K562 (cell line): ENCODE data around the gene SLC25A17. TPM values are rescaled to one million over a fixed set of nuclear protein-coding genes. Genes with fewer than 3 reads are reported as not detected.
"Not testable (repeated sequence)": the region's sequence is repeated elsewhere in the genome, so short reads cannot be mapped to it uniquely, and the experiment has no call there.

Experiments
- ATAC-seq: fragments of 200-7000 bp; cut with Tn5 transposase; 3 replicates; pipeline ENCODE4 v1.9.1; 2020; ENCODE audit warnings: moderate library complexity
- BruUV-seq: library from RNA; stranded (reverse); fragments of 400-500 nt; replicated peaks from 2 replicates; lab custom pipeline; 2021; lab: Mats Ljungman, UMichigan
- CTCF ChIA-PET: fragments of 300-600 bp; formaldehyde crosslinking; extraction: SDS; loops from one replicate; lab custom pipeline; 2021; ENCODE audit warnings: low intra/inter-chr PET ratio; lab: Yijun Ruan, JAX
- POLR2A ChIA-PET: fragments of 300-600, 350-650 bp; sonication (Branson Sonifier 250); formaldehyde crosslinking; extraction: SDS; loops from one replicate; lab custom pipeline; 2021; ENCODE audit warnings: antibody characterized with exemption, inconsistent platforms; lab: Yijun Ruan, JAX
- DNase-seq, 4 experiments: peaks; one replicate each; pipeline versions ENCODE4 v3.0.0 to v3.0.0-alpha.2; 2011 to 2018; ENCODE audit warnings: low spot score in 3 of 4, mixed read lengths in 3 of 4; ENCODE audit errors: extremely low read depth in 1 of 4
- FAIRE-seq: peaks from 2 replicates; lab custom pipeline; 2011; peaks lifted over from hg19 to GRCh38; lab: Jason Lieb, UNC
- H2AFZ ChIP-seq: 2 replicates; pipeline ENCODE4 v1.6.0; 2011; ENCODE audit warnings: low read depth, low read length, control low read depth, inconsistent platforms
- H3K27ac ChIP-seq: fragments of 200-600 bp; 3 replicates; pipeline ENCODE4 v1.8.0; 2011; ENCODE audit warnings: low read depth, mild to moderate bottlenecking, control low read depth, inconsistent platforms, low read length, moderate library complexity, mixed read lengths; ENCODE audit errors: extremely low read depth
- H3K27me3 ChIP-seq, 2 experiments: fragments of 300-600 bp in 1 of 2; 2 replicates in 1 of 2; 3 replicates in 1 of 2; pipeline versions ENCODE4 v1.6.0 to v1.8.0; 2011; ENCODE audit warnings: inconsistent platforms in 2 of 2, low read length in 2 of 2, mild to moderate bottlenecking in 1 of 2, mixed read lengths in 1 of 2, moderate library complexity in 1 of 2; ENCODE audit not compliant: control insufficient read depth in 2 of 2, insufficient read depth in 2 of 2
- H3K36me3 ChIP-seq: fragments of 300-600 bp; 3 replicates; pipeline ENCODE4 v1.8.0; 2011; ENCODE audit warnings: mild to moderate bottlenecking, low read length, inconsistent platforms; ENCODE audit not compliant: control insufficient read depth, insufficient read depth
- H3K4me1 ChIP-seq, 2 experiments: fragments of 200-600 bp in 1 of 2; replicated peaks in 1 of 2; 2 replicates in 1 of 2; 3 replicates in 1 of 2; pipeline versions ENCODE4 v1.5.1 to v1.8.0; 2011; ENCODE audit warnings: inconsistent platforms in 2 of 2, low read length in 2 of 2, mild to moderate bottlenecking in 1 of 2, mixed read lengths in 1 of 2, moderate library complexity in 1 of 2; ENCODE audit not compliant: control insufficient read depth in 2 of 2, insufficient read depth in 2 of 2
- H3K4me2 ChIP-seq: 2 replicates; pipeline ENCODE4 v1.6.1; 2011; ENCODE audit warnings: low read length, control low read depth, inconsistent platforms, mixed read lengths; ENCODE audit not compliant: insufficient read depth
- H3K4me3 ChIP-seq: fragments of 200-600 bp; sonication (generic), shearing (Covaris generic); 2 replicates; pipeline ENCODE4 v1.5.1; 2016; ENCODE audit warnings: control low read depth, inconsistent platforms
- H3K79me2 ChIP-seq: fragments of 200-600 bp; 3 replicates; pipeline ENCODE4 v1.8.0; 2011; ENCODE audit warnings: low read length, inconsistent platforms; ENCODE audit not compliant: control insufficient read depth, insufficient read depth
- H3K9ac ChIP-seq, 2 experiments: 2 replicates each; pipeline versions ENCODE4 v1.6.0 to v1.6.1; 2011; ENCODE audit warnings: low read depth in 2 of 2, low read length in 2 of 2, control low read depth in 1 of 2, inconsistent platforms in 1 of 2, mild to moderate bottlenecking in 1 of 2, mixed read lengths in 1 of 2; ENCODE audit not compliant: insufficient read depth in 1 of 2
- H3K9me1 ChIP-seq: one replicate; pipeline ENCODE4 v1.6.0; 2011; ENCODE audit warnings: inconsistent platforms, mild to moderate bottlenecking, low read length, moderate library complexity; ENCODE audit not compliant: control insufficient read depth, insufficient read depth
- H3K9me3 ChIP-seq: replicated peaks from 2 replicates; pipeline ENCODE4 v1.5.1; 2011; ENCODE audit warnings: low read depth, low read length, inconsistent platforms; ENCODE audit not compliant: control insufficient read depth, insufficient read depth
- H4K20me1 ChIP-seq: replicated peaks from 2 replicates; pipeline ENCODE4 v1.6.1; 2011; ENCODE audit warnings: low read length, inconsistent platforms, mixed read lengths; ENCODE audit not compliant: control insufficient read depth, insufficient read depth
- CEBPB ChIP-seq: fragments of 450-650 bp; IDR thresholded peaks from 2 replicates; pipeline ENCODE4 v1.6.1; 2016; ENCODE audit warnings: missing genetic modification characterization, missing compliant biosample characterization
- CEBPG ChIP-seq, 3 experiments: fragments of 200-800 bp in 1 of 3; sonication (Bioruptor generic) in 1 of 3; sonication (generic) in 1 of 3; formaldehyde crosslinking in 1 of 3; IDR thresholded peaks in 2 of 3; conservative IDR thresholded peaks in 1 of 3; 2 replicates each; pipeline versions ENCODE4 v1.6.1 to v1.8.0; 2016 to 2022; ENCODE audit warnings: missing compliant biosample characterization in 2 of 3, missing genetic modification characterization in 2 of 3, mild to moderate bottlenecking in 1 of 3, missing genetic modification reagents in 1 of 3
- CHD2 ChIP-seq: IDR thresholded peaks from 2 replicates; pipeline ENCODE4 v1.6.1; 2011; ENCODE audit warnings: low read depth, low read length
- ELF4 ChIP-seq: fragments of 450-650 bp; formaldehyde crosslinking; IDR thresholded peaks from 2 replicates; pipeline ENCODE4 v1.4.0; 2022; ENCODE audit warnings: missing genetic modification characterization
- JUND ChIP-seq, 2 experiments: IDR thresholded peaks; 2 replicates in 1 of 2; 3 replicates in 1 of 2; pipeline ENCODE4 v1.6.1; 2011; ENCODE audit warnings: borderline replicate concordance in 2 of 2, low read depth in 2 of 2, low read length in 2 of 2, improper control_type of control experiment in 1 of 2, missing biosample characterization in 1 of 2, missing genetic modification characterization in 1 of 2, missing genetic modification reagents in 1 of 2
- KLF13 ChIP-seq: fragments of 450-650 bp; IDR thresholded peaks from 2 replicates; pipeline ENCODE4 v1.6.1; 2016; ENCODE audit warnings: missing genetic modification characterization, low read depth, mild to moderate bottlenecking, missing compliant biosample characterization, moderate library complexity, borderline replicate concordance
- LARP7 ChIP-seq: fragments of 450-650 bp; IDR thresholded peaks from 2 replicates; pipeline ENCODE4 v1.6.1; 2016
- RBM39 ChIP-seq: fragments of 200-400 bp; formaldehyde crosslinking; optimal IDR thresholded peaks from 2 replicates; pipeline ENCODE3; 2018; ENCODE audit warnings: low read depth, low read length
- RHOXF2B ChIP-seq: fragments of 250-450 bp; sonication (Bioruptor Pico); conservative IDR thresholded peaks from 2 replicates; pipeline ENCODE4 v1.5.1; 2021
- XRCC4 ChIP-seq: IDR thresholded peaks from one replicate; pipeline ENCODE4 v1.6.1; 2011; ENCODE audit not compliant: insufficient read depth, insufficient read length; ENCODE audit errors: extremely low read depth
- ZNF445 ChIP-seq: fragments of 250-450 bp; sonication (Bioruptor Pico); IDR thresholded peaks from 2 replicates; pipeline ENCODE4 v1.4.0; 2020; ENCODE audit warnings: low read depth, mild to moderate bottlenecking, moderate library complexity
- WGBS: fragments of 100-300 bp; shearing (Covaris generic); methylation state at CpG from one replicate; pipeline ENCODE4 v1.1.6; 2016; ENCODE audit warnings: low coverage, mixed read lengths; ENCODE audit not compliant: insufficient coverage; ENCODE audit errors: missing lambda C conversion rate; 5-methylcytosine and 5-hydroxymethylcytosine counted together
- in situ Hi-C: fragments of 300-500 bp; cut with MboI; formaldehyde crosslinking; loops from 4 replicates; pipeline ENCODE4 v1.15.0; 2018; ENCODE audit warnings: inconsistent platforms, mixed read lengths
- intact Hi-C: fragments of 100-400 bp; cut with micrococcal nuclease; formaldehyde crosslinking; loops from 2 replicates; pipeline ENCODE4 v1.14.2; 2022
- polyA plus RNA-seq, 8 experiments: library from polyadenylated mRNA; depleted of rRNA in 4 of 8; stranded (reverse) in 5 of 8; unstranded in 3 of 8; fragments of >200 nt; fragmentation: Nextera tagmentation in 2 of 8; fragmentation: Illumina TruSeq in 1 of 8; extraction: Ambion mirVana in 2 of 8; extraction: Trizol in 1 of 8; gene quantifications; 2 replicates each; pipeline versions ENCODE4 v1.2.1 to v1.2.3, GENCODE V29; 2011 to 2014; ENCODE audit warnings: inconsistent platforms in 1 of 8, missing spikeins in 1 of 8
- total RNA-seq, 7 experiments: library from RNA; depleted of rRNA in 6 of 7; stranded (reverse); fragments of >200 nt in 6 of 7; fragmentation: Illumina TruSeq in 2 of 7; extraction: Trizol in 2 of 7; gene quantifications; 2 replicates each; pipeline versions ENCODE4 v1.2.1 to v1.2.3, GENCODE V29; 2011 to 2021; ENCODE audit warnings: low replicate concordance in 1 of 7

The SLC25A17 gene
- total and polyA plus RNA-seq, 9 of the 15 experiments (the other 6 are each of a cell fraction or from before 2014, with no cell fraction given), result 32.6 to 136 (median 56.2) TPM

GRCh38 chr22:40826984-40827741, 8.0 kb upstream of the SLC25A17 start:
- 96% methylated on average over 7 of the region's 7 CpGs for WGBS
- H3K27ac ChIP-seq, result no peak overlapping the region
- no peak for FAIRE-seq

DNA sequence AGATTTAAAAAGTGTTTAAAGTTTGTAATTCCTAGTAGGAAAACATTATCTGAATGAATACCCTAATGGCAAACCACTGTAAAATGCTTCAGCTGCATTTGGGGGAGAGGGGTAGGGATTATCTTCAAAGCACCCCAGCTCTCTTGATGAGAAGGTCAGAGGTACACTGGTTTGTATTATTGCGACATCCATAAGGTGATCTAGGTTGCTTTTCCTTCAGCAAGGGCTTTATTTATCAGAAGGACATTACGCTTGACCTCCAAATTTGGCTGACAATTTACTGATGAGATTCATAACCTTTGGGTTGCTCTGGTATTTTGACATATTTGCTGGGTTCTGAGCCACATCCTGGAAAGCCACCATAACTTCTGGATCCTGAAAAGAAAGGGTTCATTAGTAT, 7.1 kb upstream of the SLC25A17 start:
- H3K9me3 ChIP-seq; H3K9me1 ChIP-seq; H4K20me1 ChIP-seq; in situ Hi-C loops; TF ChIP-seq CEBPG (CRISPR knock-in tag; IDR thresholded peaks at IDR 0.05): not testable (repeated sequence)
- 91% methylated on average over 2 of the region's 2 CpGs for WGBS
- TF ChIP-seq CEBPB (tag) (peak; percentile 79), CEBPG (tag; conservative IDR thresholded peaks at IDR 0.05 in 1 of 2, IDR thresholded peaks at IDR 0.05 in 1 of 2) (peak in 1 of 2 experiments; percentile 62; a peak in 1 of 4 replicates)
- TF ChIP-seq, all 486 proteins: peak for 2; not testable (repeated sequence) for 484
- CTCF ChIA-PET, ATAC-seq, H3K4me3 ChIP-seq, H3K27me3 ChIP-seq, POLR2A ChIA-PET, H3K4me2 ChIP-seq, FAIRE-seq, DNase-seq, H3K27ac ChIP-seq, H3K9ac ChIP-seq, H2AFZ ChIP-seq, intact Hi-C loops, H3K4me1 ChIP-seq, H3K79me2 ChIP-seq: not testable (repeated sequence)
- BruUV-seq, result TSS peak; percentile 78
- H3K36me3 ChIP-seq, result peaks cover 58% of the 10 kb centered on the region; the same call in 2 of the 3 replicates

More at GRCh38 chr22:40826984-40827741, 8.0 kb upstream of the SLC25A17 start:
- Histone ChIP-seq H3K36me3 (peaks cover 66% of the 10 kb centered on the region; the same call in 2 of the 3 replicates), H3K4me3 (no peak overlapping the region), H3K4me2 (no peak overlapping the region), H3K9me1 (no peaks in the 10 kb centered on the region), H3K79me2 (no peaks in the 10 kb centered on the region; the same call in 2 of the 3 replicates), H3K4me1 (no peaks in the 10 kb centered on the region), H3K9me3 (no peaks in the 10 kb centered on the region), H2AFZ (no peak overlapping the region), H4K20me1 (0 out of 2 replicates have a peak, but pooled peaks cover 2% of the 10 kb centered on the region), H3K9ac (no peak overlapping the region), H3K27me3 (no peaks in the 10 kb centered on the region)
- POLR2A ChIA-PET, result no interaction called here
- BruUV-seq, result no TSS peak
- DNase-seq, result no peak
- TF ChIP-seq CEBPG (CRISPR knock-in tag; IDR thresholded peaks at IDR 0.05) (no peak), CEBPG (tag; conservative IDR thresholded peaks at IDR 0.05 in 1 of 2, IDR thresholded peaks at IDR 0.05 in 1 of 2) (no peak), CHD2 (no peak), KLF13 (tag) (no peak), ELF4 (no peak), JUND (IDR thresholded peaks at IDR 0.05; ENCODE audit: borderline replicate concordance, low read depth, low read length) (no peak), JUND (tag; IDR thresholded peaks at IDR 0.05; ENCODE audit: borderline replicate concordance, low read depth, low read length) (no peak), RBM39 (no peak), XRCC4 (no peak), ZNF445 (no peak), RHOXF2B (CRISPR knock-in tag) (no peak), LARP7 (no peak)
- ATAC-seq, result no peak
- CTCF ChIA-PET, result no interaction called here
- intact Hi-C loops (no loop called here), in situ Hi-C loops (no loop called here)
